Liver (tissue), 9 donors: ENCODE data around the gene TRAPPC6A. TPM values are rescaled to one million over a fixed set of nuclear protein-coding genes. Genes with fewer than 3 reads are reported as not detected.

ENCODE experiments used
- DNase-seq: peaks from one replicate; pipeline ENCODE4 v3.0.0-alpha.2; 2017; ENCODE audit warnings: low spot score
- H3K27ac ChIP-seq, 2 donors: one replicate each; pipeline ENCODE4 v1.7.0; 2013; ENCODE audit warnings: inconsistent platforms in 2 of 2, low read length in 2 of 2, control low read depth in 1 of 2, low read depth in 1 of 2, mild to moderate bottlenecking in 1 of 2
- H3K27me3 ChIP-seq, 4 donors: one replicate each; pipeline versions ENCODE4 v1.6.1 to v1.7.0; 2013; ENCODE audit warnings: low read length in 3 of 4, inconsistent platforms in 1 of 4, mild to moderate bottlenecking in 1 of 4, moderate library complexity in 1 of 4; ENCODE audit not compliant: control insufficient read depth in 4 of 4, insufficient read depth in 4 of 4
- H3K36me3 ChIP-seq, 4 donors: one replicate each; pipeline versions ENCODE4 v1.6.1 to v1.7.0; 2013; ENCODE audit warnings: low read length in 3 of 4, mild to moderate bottlenecking in 3 of 4, low read depth in 1 of 4, moderate library complexity in 1 of 4; ENCODE audit not compliant: control insufficient read depth in 4 of 4, insufficient read depth in 3 of 4
- H3K4me1 ChIP-seq, 4 donors: one replicate each; pipeline versions ENCODE4 v1.6.1 to v1.7.0; 2013; ENCODE audit warnings: low read length in 3 of 4, mild to moderate bottlenecking in 3 of 4, moderate library complexity in 1 of 4; ENCODE audit not compliant: control insufficient read depth in 4 of 4, insufficient read depth in 4 of 4
- H3K4me3 ChIP-seq, 3 donors: one replicate each; pipeline versions ENCODE4 v1.6.1 to v1.7.0; 2013; ENCODE audit warnings: low read length in 3 of 3, control low read depth in 1 of 3, low read depth in 1 of 3, mild to moderate bottlenecking in 1 of 3
- H3K9ac ChIP-seq, 2 donors: one replicate each; pipeline ENCODE4 v1.7.0; 2013; ENCODE audit warnings: low read length in 2 of 2, mild to moderate bottlenecking in 2 of 2, moderate library complexity in 2 of 2, control low read depth in 1 of 2, low read depth in 1 of 2
- H3K9me3 ChIP-seq, 4 donors: one replicate each; pipeline versions ENCODE4 v1.6.1 to v1.7.0; 2013; ENCODE audit warnings: low read length in 3 of 4; ENCODE audit not compliant: control insufficient read depth in 4 of 4
- ATF3 ChIP-seq: IDR thresholded peaks from 2 replicates; pipeline ENCODE4 v1.6.1; 2016; ENCODE audit warnings: antibody characterized with exemption
- EGR1 ChIP-seq, 2 donors: IDR thresholded peaks; 2 replicates each; pipeline ENCODE4 v1.6.1; 2016 to 2018; ENCODE audit warnings: antibody characterized with exemption in 2 of 2, low read depth in 2 of 2
- FOXA1 ChIP-seq: IDR thresholded peaks from 2 replicates; pipeline ENCODE4 v1.6.1; 2016; ENCODE audit warnings: antibody characterized with exemption
- FOXA2 ChIP-seq: IDR thresholded peaks from 2 replicates; pipeline ENCODE4 v1.6.1; 2016; ENCODE audit warnings: antibody characterized with exemption
- HNF4A ChIP-seq, 2 donors: conservative IDR thresholded peaks; 2 replicates each; pipeline ENCODE4 v1.6.1; 2016; ENCODE audit warnings: antibody characterized with exemption in 2 of 2, mild to moderate bottlenecking in 2 of 2
- HNF4G ChIP-seq: IDR thresholded peaks from 2 replicates; pipeline ENCODE4 v1.6.1; 2016; ENCODE audit warnings: antibody characterized with exemption
- JUND ChIP-seq, 2 donors: IDR thresholded peaks; 2 replicates each; pipeline ENCODE4 v1.6.1; 2016; ENCODE audit warnings: antibody characterized with exemption in 2 of 2
- NR2F2 ChIP-seq: IDR thresholded peaks from 2 replicates; pipeline ENCODE4 v1.6.1; 2016; ENCODE audit warnings: antibody characterized with exemption
- RAD21 ChIP-seq, 2 donors: IDR thresholded peaks; 2 replicates each; pipeline ENCODE4 v1.6.1; 2016; ENCODE audit warnings: antibody characterized with exemption in 2 of 2, mild to moderate bottlenecking in 2 of 2
- RXRA ChIP-seq, 2 donors: IDR thresholded peaks; 2 replicates each; pipeline ENCODE4 v1.6.1; 2017 to 2018; ENCODE audit warnings: antibody characterized with exemption in 2 of 2, mild to moderate bottlenecking in 1 of 2
- SP1 ChIP-seq: IDR thresholded peaks from 2 replicates; pipeline ENCODE4 v1.6.1; 2018; ENCODE audit warnings: antibody characterized with exemption, mild to moderate bottlenecking
- TAF1 ChIP-seq: conservative IDR thresholded peaks from 2 replicates; pipeline ENCODE4 v1.6.1; 2016; ENCODE audit warnings: antibody characterized with exemption, mild to moderate bottlenecking
- YY1 ChIP-seq: IDR thresholded peaks from 2 replicates; pipeline ENCODE4 v1.6.1; 2016; ENCODE audit warnings: antibody characterized with exemption, mild to moderate bottlenecking
- ZBTB33 ChIP-seq: IDR thresholded peaks from 2 replicates; pipeline ENCODE4 v1.6.1; 2016; ENCODE audit warnings: antibody characterized with exemption
- WGBS: extraction: QIAGEN DNeasy Blood & Tissue Kit; methylation state at CpG from one replicate; pipeline ENCODE4 v1.1.7; 2013; 5-methylcytosine and 5-hydroxymethylcytosine counted together
- polyA plus RNA-seq, 2 donors: library from polyadenylated mRNA; stranded (reverse) in 1 of 2; unstranded in 1 of 2; fragments of 200-250 nt in 1 of 2; fragments of >200 nt in 1 of 2; fragmentation: Nextera tagmentation in 1 of 2; extraction: Ambion mirVana in 1 of 2; gene quantifications; one replicate each; pipeline versions ENCODE4 v1.2.1 to v1.2.3, GENCODE V29; 2013 to 2015
- total RNA-seq, 2 donors: library from RNA; depleted of rRNA; stranded (reverse); fragments of >200 nt; gene quantifications; one replicate each; pipeline ENCODE4 v1.2.3, GENCODE V29; 2014
- TF ChIP-seq, protein P1 (sequence below): IDR thresholded peaks from 2 replicates; pipeline ENCODE4 v1.6.1; 2016; ENCODE audit warnings: antibody characterized with exemption, mild to moderate bottlenecking
- TF ChIP-seq, protein P2 (sequence below): fragments of 150-350 bp; IDR thresholded peaks from 2 replicates; pipeline ENCODE4 v1.5.1; 2017; ENCODE audit warnings: improper control_type of control experiment, low read depth, low read length; ENCODE audit not compliant: missing input control
- TF ChIP-seq, protein P3 (sequence below): IDR thresholded peaks from 2 replicates; pipeline ENCODE4 v1.6.1; 2016; ENCODE audit warnings: antibody characterized with exemption
- donor health status: healthy.
- donor health status: healthy.
- donor health status: healthy.
- donor health status: healthy.
- donor health status: healthy.

Gene TRAPPC6A
- total and polyA plus RNA-seq, 4 donors: 14.8 to 52.2 (median 28.6) TPM

GRCh38 chr19:45179072-45179891, 1.2 kb upstream of the TRAPPC6A start:
- Histone ChIP-seq H3K4me3 (peak overlapping the region; percentile 74 to 98 (median 78)), H3K27me3 (no peaks in the 10 kb centered on the region), H3K27ac (peak overlapping the region; percentile 78 to 96), H3K36me3 (peaks cover 0 to 1% (median 0%) of the 10 kb centered on the region in 4 donors), H3K9ac (peak overlapping the region; percentile 46 to 73), H3K9me3 (no peaks in the 10 kb centered on the region), H3K4me1 (peaks cover 8 to 34% (median 23%) of the 10 kb centered on the region in 4 donors)
- WGBS: 2% methylated on average over 97 of the region's 97 CpGs
- DNase-seq: no peak
- TF ChIP-seq ZBTB33 (no peak), TAF1 (no peak), SP1 (no peak), NR2F2 (no peak), RXRA (IDR thresholded peaks at IDR 0.05) (no peak), FOXA2 (no peak), HNF4A (conservative IDR thresholded peaks at IDR 0.05) (no peak), EGR1 (IDR thresholded peaks at IDR 0.05; ENCODE audit: low read depth in 2 of 2) (no peak), YY1 (no peak), HNF4G (no peak), ATF3 (no peak), FOXA1 (no peak), JUND (IDR thresholded peaks at IDR 0.05) (no peak)
- TF ChIP-seq, protein P1, sequence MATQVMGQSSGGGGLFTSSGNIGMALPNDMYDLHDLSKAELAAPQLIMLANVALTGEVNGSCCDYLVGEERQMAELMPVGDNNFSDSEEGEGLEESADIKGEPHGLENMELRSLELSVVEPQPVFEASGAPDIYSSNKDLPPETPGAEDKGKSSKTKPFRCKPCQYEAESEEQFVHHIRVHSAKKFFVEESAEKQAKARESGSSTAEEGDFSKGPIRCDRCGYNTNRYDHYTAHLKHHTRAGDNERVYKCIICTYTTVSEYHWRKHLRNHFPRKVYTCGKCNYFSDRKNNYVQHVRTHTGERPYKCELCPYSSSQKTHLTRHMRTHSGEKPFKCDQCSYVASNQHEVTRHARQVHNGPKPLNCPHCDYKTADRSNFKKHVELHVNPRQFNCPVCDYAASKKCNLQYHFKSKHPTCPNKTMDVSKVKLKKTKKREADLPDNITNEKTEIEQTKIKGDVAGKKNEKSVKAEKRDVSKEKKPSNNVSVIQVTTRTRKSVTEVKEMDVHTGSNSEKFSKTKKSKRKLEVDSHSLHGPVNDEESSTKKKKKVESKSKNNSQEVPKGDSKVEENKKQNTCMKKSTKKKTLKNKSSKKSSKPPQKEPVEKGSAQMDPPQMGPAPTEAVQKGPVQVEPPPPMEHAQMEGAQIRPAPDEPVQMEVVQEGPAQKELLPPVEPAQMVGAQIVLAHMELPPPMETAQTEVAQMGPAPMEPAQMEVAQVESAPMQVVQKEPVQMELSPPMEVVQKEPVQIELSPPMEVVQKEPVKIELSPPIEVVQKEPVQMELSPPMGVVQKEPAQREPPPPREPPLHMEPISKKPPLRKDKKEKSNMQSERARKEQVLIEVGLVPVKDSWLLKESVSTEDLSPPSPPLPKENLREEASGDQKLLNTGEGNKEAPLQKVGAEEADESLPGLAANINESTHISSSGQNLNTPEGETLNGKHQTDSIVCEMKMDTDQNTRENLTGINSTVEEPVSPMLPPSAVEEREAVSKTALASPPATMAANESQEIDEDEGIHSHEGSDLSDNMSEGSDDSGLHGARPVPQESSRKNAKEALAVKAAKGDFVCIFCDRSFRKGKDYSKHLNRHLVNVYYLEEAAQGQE: no peak

GRCh38 chr19:45178262-45179071, 430 bp upstream of the TRAPPC6A start, which contains the start of gene BLOC1S3:
TSS of gene BLOC1S3 (plus strand) at chr19:45178784. CDS start at chr19:45179297, 513 bp downstream.
- no peaks in the 10 kb centered on the region for H3K9me3 ChIP-seq
- peaks cover 8 to 34% (median 23%) of the 10 kb centered on the region in 4 donors for H3K4me1 ChIP-seq
- H3K9ac ChIP-seq: peak within 1 kb of the TSS; percentile 47 to 73
- WGBS: under 1% methylated on average over 51 of the region's 51 CpGs
- peak; percentile 99 for DNase-seq
- peaks cover 0 to 1% (median 0%) of the 10 kb centered on the region in 4 donors for H3K36me3 ChIP-seq
- H3K27me3 ChIP-seq: no peaks in the 10 kb centered on the region
- H3K4me3 ChIP-seq: peak within 1 kb of the TSS; percentile 79 to 98 (median 79)
- H3K27ac ChIP-seq: peak within 1 kb of the TSS; percentile 78 to 96
- TF ChIP-seq, protein P1: peak; percentile 36
- TF ChIP-seq SP1 (peak; percentile 96), YY1 (peak; percentile 90), EGR1 (IDR thresholded peaks at IDR 0.05; ENCODE audit: low read depth in 2 of 2) (peak; percentile 70 to 77), HNF4G (no peak), ATF3 (no peak), NR2F2 (no peak), RAD21 (IDR thresholded peaks at IDR 0.05) (peak; percentile 2 to 35)
- TF ChIP-seq, protein P2, sequence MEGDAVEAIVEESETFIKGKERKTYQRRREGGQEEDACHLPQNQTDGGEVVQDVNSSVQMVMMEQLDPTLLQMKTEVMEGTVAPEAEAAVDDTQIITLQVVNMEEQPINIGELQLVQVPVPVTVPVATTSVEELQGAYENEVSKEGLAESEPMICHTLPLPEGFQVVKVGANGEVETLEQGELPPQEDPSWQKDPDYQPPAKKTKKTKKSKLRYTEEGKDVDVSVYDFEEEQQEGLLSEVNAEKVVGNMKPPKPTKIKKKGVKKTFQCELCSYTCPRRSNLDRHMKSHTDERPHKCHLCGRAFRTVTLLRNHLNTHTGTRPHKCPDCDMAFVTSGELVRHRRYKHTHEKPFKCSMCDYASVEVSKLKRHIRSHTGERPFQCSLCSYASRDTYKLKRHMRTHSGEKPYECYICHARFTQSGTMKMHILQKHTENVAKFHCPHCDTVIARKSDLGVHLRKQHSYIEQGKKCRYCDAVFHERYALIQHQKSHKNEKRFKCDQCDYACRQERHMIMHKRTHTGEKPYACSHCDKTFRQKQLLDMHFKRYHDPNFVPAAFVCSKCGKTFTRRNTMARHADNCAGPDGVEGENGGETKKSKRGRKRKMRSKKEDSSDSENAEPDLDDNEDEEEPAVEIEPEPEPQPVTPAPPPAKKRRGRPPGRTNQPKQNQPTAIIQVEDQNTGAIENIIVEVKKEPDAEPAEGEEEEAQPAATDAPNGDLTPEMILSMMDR: peak; percentile 41
- TF ChIP-seq, protein P3, sequence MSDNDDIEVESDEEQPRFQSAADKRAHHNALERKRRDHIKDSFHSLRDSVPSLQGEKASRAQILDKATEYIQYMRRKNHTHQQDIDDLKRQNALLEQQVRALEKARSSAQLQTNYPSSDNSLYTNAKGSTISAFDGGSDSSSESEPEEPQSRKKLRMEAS: peak; percentile 100
